HG02981 (cell line): ENCODE results near the gene WDSUB1.

Source experiments
- ATAC-seq: cut with Tn5 transposase; IDR thresholded peaks from one replicate; pipeline ENCODE4 v1.9.1; 2021; ENCODE audit warnings: mild to moderate bottlenecking, moderate library complexity; ENCODE audit not compliant: unreplicated experiment

The WDSUB1 gene

DNA sequence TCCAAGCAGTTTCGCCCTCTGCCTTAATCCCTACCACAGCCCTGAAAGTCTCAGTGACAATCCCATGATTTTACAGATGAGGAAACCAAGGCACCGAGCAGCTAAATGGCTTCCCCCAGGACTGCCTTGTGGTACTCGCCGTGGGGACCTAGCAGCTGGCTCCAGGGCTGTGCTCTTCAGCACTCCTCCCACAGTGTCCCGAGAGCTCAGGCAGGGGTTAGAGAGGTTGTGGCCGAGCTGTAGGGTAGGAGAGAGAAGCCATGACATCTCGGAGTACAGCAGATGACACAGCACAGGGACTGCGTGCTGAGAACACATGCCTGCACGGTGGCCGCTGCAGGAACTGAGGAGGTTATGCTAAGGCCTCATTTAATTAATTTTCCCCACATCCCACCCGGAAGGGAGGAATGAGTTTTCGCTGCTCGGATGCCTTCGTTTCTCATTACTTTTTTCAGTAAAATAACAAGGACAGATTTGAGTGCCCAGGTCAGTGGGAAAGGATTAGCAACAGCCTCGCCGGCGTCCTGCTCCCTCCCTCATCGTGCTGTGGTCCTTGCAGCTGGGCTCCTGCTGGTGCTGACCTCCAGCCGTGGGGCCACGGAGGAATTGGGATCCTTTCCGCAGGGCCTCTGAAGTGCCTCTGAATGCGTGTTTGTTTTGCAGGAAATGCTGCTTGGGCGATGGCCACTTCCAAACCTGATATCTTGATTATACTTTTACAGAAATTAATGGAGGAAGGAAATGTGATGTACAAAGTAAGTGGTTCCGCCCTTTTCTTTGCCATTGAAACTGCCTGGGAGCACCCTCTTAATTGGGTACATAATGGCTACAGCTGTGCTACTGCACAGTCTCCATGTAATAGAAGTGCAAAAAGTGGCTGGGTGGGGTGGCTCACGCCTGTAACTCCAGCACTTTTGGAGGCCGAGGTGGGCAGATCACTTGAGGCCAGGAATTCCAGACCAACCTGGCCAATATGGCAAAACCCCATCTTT lies 61.2 kb downstream of the WDSUB1 start:
- ATAC-seq = no peak

DNA sequence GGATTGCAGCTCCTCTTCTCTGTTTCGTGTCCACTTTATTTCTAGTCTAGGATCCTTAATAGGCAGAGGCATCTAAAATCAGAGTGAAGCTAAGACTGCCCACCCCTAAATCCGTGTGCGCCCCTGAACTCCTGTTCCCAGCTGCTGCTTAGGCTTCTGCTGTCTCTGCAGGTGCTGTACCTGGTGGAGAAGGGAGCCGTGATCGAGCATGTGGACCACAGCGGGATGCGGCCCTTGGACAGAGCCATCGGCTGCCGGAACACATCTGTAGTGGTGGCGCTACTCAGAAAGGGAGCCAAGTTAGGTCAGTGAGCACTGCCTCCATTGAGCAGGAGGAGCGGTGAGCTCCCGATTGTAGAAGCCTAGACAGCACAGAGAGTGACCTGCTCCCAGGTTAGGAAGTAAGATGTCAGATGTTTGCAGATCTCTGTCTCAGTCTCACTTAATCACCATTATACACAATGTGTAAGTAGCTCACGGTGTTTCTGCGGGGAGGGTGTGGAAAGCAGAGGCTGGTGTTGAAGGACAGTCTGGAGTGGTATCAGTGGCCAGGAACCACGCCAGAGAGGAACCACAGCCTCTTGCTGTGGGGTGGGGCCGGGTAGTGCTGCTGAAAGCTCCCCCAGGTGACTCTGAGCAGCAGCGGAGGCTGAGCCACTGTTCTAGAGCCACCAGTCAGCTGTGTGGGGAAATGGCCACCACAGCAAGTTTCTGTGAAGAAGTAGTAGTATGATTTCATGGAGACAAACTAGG lies 62.3 kb downstream of the WDSUB1 start:
- no peak for ATAC-seq

DNA sequence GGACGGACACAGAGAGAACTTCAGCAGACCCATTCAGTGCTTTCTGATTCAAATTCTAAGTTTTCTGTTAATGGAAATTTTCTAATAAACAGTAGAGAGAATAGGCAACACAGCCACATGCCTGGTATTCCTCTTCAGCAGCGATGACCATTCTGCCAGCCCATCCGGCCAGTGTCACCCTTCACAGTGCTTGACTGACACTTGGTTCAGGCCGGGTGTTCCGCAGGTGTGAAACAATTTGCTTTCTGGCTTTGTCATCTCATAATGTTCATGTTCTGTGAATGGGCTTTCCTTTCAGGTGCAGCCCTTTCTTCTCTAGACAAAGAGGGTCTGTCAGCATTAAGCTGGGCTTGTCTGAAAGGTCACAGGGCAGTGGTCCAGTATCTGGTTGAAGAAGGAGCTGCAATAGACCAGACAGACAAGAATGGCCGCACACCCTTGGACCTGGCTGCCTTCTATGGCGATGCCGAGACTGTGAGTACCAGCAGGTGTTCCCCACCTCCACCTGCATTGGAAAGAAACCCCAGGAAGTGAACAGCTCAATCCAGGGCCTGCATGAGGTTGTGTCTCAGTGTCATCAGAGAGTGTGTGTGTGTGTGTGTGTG lies 67.0 kb downstream of the WDSUB1 start:
- no peak for ATAC-seq

DNA sequence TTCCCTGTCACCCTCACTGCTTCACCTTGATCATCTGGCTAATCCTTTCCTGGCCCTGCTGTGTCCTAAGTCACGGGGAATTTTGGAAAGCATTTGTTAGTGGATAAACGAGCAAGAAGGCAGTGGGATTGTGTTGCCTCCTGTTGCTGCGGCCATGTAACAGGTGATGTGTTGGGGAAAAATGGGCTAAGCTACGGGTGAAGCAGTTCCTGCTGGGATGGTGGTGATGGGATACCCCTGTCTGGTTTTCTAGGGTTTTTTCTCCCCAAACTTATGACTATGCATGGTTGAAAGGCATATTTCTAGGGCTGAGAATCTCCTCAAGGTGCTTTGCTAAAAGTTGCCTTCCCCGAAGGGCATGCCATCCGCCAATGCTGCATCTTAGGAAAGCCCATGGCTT lies 68.1 kb downstream of the WDSUB1 start:
- no peak for ATAC-seq

DNA sequence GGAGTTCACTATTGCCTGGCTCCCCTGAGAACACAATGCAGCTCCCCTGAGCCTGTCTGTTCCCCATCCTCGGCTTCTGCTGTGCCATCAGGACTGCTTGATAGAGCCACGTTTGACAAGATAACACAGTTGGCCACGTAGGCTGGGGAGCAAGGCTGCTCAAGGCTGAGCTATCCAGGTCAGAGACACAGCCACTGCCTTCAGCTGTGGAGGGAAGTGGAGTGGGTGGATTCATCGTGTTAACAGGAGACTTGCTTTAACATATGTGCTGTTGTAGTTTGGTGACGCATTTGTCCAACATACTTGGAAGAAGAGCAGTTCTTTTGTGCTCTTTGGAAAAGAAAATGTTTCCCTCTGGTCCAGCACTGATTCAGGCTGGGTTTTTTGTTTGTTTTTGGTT lies 68.8 kb downstream of the WDSUB1 start:
- no peak for ATAC-seq

DNA sequence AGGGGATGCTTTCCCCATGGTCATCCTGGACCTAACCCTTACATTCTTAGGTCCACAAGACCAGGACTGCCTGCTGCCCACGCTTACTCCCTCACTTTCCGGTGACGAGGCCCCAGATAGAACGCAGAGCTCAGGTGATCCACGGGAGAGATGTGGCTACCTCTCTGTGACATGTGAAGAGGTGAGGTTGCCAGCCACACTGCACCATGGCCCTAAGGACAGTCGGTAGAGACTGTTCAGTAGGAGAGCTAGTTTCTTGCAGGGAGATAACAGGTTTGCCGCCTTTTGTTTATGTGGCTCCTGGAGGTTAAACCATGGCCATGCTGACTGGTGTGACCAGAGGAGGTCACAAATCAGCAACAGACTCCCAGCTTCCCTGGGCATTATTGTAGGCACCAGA lies 71.4 kb downstream of the WDSUB1 start:
- no peak for ATAC-seq

DNA sequence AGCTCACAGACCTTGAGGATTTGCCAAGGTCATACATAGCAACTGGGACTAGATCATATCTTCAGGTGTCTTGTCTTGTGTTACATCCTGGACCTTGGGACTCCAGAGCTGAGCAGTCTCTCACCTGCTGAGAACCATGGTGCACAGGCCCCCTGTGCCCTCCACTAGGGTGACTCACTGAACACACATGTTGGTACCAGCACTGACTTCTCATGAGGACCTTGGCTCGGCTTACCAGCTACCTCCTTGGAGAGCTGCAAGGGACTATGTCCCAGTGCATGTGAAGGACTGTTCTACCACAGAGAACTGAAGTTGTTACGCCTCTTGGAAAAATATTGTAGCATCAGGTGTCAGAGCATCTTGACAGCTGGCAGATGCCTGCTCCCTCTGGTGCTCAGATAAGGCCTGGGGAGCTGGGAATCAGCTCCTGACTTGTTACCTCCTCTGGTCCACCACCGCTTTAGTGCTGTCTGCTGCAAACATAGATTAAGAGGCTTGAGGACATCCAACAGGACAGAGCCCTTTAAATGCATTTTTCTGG lies 72.1 kb downstream of the WDSUB1 start:
- ATAC-seq = no peak

DNA sequence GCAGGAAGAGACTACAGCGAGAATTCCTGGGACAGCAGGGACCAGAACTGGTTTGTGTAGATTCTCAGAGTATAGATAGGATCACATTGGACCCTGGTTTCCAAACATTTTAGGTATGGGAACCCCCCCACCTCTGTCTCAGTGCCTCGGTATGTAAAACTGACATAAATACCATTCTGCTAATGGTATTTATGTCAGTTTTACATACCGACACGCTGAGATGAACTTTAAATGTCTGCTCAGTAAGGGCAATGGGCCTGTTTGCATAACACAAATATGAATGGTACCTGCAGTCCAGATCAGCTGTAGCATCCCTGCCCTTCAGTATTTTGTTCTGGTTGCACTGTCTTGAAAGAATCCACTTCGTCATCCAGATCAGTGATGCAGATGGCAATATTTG lies 73.2 kb downstream of the WDSUB1 start:
- ATAC-seq = no peak

DNA sequence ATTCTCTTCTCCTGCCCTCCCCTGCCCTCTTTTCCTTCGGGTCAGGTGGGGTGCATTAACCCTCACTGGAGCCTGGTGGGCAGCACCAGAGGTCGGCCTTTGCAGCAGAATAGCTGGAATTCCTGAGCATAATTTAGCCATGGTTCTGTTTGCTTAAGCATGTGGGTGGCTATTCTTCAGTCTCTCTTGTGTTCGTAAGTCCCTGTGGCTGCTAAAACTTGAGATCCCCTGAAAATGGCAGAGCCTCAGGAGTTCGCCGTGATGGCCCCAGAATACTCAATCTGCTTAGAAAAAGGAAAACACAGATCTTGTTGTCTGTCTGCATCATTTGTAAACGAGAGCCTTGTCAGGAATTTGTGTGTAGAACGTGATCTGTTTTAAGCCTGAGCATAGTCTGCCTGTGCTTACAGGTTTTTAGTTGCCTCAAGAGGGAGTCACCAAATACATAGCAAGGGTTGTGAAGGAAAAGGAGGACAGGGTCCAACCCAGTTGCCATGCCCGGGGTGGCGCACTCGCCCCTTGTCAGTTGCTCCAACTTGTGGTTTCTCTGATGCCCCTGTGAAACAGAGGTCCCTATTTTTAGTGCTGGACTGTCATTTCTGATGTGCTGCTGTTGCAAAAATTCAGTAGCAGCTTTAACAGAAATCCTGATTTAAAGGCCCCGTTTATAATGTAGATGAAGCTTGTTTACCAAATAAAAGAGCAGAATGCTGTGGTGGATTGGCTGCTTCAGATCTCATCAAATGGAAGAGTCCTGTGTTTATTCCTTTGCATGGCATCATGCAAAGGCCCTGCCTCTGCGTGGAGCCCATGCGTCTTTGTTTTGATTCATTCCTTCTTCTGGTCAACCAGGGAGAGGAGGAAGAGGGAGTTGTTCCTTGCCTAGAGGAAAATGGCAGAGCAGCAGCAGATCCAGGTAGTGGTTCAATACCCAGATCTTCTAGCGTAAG lies 74.8 kb downstream of the WDSUB1 start:
- no peak for ATAC-seq

DNA sequence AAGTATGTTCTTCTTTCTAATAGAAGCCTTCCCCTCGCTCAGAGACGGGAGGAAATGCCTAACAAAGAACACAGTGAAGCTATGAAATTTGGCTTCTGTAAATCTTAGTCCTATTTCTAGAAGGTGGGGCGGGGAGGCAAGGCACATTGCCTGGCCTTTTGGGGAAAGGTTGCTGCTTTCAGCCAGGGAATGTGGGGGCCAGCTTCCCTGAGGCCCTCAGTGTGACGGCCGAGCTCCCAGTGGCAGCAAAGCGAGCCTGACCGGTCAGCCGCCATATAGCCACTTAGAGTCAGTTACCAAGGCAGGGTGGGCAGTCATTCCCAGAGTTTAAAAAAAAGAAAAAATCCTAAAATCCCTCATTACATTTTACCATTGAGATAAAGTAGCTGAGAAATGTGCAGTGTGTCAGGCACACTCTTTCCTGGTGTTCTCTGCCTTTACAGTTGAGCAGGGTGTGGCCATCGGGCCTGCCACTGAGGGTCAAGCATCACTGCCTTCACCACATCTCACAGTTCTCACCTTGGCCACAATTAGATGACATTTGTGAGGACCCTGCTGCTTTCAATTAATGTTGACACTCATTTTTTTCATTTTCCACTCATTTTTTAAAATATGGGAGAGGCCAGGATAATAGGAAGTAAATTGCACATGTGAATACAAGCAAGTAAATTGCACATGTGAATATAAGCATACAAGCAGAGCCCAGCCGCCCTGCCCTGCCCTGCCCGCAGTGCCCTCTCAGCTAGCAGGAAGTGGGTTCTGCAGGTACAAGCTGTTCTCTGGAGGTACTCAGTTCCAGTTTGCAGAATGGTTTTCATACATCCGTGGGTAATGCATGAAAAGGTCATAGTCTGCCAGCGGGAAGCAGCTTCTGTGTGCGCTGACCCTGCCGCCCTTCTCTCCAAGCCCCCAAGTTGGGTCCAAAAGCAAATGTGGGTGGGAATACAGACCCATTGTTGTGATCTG lies 76.9 kb downstream of the WDSUB1 start:
- peak; percentile 70 for ATAC-seq

DNA sequence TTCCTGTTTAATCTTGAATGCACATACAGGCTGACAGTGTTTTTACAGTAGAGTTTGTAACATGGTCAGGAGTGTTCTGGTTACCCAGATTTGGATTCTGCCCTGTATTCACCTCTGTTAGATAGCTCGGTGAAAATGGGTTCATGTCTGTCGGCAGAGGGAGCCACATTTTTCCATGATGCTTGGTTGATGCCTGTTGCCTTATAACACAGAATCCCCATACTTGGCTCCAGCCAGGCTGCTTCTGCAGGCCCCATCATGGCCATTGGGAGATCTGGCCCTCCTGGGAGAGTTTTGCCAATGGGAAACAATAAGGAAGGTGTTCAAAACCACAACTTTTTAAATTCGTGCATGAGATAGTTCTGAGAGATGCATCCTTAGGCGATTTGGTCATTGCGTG lies 78.1 kb downstream of the WDSUB1 start:
- no peak for ATAC-seq

DNA sequence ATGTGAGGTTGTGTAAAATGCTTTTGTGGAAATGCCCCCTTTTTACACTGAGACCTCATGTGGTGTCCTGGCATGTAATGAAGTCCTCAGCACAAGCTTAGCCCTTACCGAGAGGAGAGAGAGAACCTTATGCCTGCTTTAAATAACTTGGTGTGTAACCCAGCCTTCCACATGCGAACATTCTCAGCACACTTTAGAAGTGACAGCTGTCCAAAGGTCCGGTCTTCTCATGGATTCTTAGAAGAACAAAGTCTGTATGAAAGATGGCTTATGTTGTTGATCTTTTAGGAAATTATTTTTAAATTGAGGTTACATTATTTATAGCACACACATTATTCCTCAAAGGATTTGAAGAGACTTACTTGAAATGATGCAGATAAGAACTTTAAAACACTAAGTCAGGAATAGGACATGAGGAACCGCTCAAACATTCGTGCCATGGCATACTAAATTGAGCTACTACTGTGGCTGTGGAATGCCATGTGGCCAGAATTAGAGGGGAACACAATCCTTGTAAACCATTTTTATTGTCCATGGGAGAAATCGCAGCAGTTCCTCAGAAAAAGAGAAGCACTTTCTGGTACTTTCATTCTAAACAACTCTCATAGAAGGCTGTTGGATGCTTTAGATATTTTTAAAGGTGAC lies 79.6 kb downstream of the WDSUB1 start:
- no peak for ATAC-seq

DNA sequence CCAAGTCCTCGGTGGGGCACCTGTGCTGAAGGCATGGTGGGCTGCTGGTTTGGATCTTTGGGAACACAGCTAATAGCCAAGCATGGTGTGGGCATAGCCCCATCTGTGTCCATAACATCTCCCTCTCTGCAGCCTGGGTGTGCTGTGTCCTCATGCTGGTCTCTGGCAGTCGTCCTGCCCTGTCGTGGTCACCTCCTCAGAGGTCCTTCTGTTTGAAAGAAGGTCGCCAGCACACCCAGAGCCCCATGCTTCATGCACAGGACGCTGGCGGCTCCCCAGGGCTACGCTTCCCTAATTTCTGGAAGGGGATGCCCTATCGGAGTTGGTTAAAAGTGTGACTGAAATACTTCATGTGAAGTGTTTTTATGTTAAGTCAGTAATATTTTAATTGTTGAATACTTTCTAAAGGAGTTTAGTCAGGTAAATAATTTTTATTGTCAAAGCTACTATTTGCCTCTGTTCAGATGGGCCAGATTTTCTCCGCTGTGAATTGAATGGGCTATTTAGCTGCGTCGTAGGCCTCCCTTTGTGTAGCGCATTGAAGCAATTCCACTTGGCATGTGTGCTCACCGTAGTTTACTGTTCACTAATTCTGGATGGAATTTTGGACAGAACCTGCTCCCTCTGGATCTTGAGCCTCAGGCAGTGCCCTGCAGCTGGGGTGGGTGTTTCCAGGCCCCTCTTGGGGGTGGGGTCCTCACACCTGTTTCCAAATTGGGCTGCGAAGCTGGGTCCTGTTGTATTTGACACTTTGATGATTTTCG lies 81.9 kb downstream of the WDSUB1 start:
- no peak for ATAC-seq

DNA sequence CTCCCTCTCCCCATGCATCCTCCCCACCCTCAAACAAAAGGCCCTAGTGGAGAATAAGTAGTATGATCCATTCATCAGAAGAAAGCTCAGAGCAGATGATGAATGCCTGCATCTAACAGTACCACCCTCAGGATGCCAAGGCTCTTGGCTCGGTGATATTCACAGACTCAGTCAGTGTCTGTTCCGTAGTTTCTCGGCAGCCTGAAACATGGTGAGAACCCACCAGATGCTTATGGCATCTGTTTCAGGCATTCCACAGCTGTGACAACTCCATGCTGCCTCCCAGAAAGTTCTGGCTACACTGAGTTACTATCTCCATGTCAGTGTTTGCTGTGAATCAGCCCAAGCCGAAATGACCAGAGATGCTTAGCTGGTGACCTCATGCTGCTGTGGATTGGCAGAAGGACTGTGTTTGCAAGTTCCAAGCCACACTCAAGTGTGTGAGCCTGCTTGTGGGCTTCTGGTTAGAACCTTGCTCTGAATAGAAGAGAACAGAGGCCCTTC lies 83.9 kb downstream of the WDSUB1 start:
- ATAC-seq = no peak

DNA sequence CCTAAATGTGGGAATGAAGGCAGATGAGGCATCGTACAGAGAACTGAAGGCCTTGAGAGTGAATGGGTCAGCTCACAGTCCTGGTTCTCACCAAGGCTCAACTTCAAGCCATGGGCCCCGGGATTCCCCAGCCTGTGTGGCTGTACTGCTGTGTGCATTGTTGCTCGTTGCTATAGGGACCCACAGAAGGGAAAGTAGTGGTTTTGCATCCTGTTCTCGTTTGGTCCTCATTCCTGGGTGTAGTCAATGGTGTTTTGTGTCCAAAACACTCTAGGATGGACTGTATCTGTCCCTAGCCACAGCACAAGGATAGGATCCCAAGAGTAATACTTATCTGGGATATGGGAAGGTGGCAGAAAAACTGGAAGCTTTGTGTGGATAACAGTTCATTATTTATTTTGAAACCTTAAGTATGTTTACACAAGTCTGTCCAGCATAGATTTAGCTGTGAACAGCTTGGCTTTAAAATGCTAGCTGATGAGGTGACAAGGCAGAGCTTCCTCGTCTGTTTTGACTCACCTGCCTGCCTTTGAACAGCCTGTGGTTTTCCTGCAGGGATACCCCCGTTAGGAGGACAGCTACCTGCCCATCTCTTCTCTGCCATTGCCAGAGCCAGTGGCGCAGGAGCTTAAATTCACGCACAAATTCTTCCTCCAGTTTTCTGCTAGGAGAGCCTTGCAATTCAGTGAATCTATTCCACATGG lies 85.0 kb downstream of the WDSUB1 start:
- peak; percentile 99 for ATAC-seq

DNA sequence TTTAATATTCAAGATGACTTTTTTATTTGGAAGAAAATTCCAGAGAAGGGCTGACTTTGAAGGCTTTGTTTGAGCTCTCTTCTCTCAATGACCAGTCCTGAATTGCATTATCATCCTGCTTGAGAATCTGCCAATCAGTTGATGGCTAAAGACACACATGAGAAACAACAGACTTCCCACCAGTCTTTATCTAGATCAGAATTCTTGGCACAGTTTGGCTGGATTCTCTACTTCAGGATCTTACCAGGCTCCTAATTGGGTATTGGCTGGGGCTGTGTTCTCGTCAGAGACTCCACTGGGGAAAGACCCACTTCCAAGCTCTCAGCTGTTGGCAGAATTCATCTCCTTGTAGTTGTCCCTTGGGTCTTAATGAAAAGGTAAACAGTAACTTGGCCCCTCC lies 86.0 kb downstream of the WDSUB1 start:
- no peak for ATAC-seq
